Limb (tissue), 2 donors: ENCODE results near the gene USP11.
"Not testable (repeated sequence)": the region's sequence is repeated elsewhere in the genome, so short reads cannot be mapped to it uniquely, and the experiment has no call there.

Source experiments
- DNase-seq, 2 donors: peaks; one replicate each; pipeline ENCODE4 v3.0.0-alpha.2; 2016; ENCODE audit errors: extremely low spot score in 2 of 2

Gene USP11

DNA sequence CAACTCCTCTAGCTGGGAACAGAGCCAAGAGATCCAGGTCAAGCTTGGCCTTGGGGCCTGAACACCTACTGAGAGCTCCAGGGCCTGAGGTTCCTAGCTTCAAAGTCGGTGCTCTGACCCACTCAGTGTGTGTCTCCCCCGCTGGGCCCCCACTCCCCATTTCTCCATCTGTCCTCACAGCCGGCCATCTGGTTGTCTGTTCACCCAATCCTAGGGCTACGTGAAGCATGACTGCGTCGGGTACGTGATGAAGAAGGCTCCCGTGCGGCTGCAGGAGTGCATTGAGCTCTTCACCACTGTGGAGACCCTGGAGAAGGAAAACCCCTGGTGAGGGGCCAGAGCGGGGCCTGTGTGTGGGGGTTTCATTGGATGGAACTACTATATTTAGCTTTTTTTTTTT, 12.3 kb downstream of the USP11 start:
- no peak for DNase-seq

DNA sequence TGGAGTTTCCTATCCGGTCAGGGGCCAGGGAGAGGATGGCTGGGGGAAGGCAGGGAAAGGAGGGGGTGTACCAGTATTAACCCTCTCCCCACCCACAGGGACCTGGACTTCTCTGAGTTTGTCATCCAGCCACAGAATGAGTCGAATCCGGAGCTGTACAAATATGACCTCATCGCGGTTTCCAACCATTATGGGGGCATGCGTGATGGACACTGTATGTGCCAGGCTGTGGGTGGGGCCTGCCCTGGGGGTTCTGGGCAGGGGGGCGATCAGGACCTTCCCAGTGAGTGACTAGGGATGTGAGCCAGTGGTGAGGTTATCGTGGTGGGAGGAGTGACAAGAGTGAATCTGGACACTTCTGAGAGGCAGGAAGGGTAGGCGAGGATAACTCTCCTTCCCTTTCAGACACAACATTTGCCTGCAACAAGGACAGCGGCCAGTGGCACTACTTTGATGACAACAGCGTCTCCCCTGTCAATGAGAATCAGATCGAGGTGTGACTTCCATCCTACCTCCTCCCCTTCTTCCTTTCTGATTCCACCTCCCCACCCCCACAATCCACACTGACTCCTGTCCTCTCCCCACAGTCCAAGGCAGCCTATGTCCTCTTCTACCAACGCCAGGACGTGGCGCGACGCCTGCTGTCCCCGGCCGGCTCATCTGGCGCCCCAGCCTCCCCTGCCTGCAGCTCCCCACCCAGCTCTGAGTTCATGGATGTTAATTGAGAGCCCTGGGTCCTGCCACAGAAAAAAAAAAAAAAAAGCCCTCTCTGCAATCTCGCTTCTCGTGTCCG, 14.6 kb downstream of the USP11 start:
- DNase-seq: no peak

DNA sequence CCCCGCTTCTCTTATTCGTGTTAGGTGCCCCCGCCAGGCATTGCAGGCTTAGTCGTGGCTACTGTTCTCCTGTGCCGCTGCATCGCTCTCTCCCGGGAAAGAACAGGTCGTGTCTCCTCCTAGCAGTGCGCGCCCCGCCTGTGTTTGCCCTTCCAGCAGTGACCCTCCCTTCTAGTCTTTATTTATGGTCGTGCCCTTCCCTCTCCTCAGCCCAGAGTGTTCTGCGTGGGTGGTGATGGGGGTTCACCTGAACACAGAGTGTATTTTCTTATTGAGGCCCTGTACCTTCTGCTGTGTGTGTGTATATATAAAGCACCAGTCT, 15.2 kb downstream of the USP11 start:
- DNase-seq: no peak

DNA sequence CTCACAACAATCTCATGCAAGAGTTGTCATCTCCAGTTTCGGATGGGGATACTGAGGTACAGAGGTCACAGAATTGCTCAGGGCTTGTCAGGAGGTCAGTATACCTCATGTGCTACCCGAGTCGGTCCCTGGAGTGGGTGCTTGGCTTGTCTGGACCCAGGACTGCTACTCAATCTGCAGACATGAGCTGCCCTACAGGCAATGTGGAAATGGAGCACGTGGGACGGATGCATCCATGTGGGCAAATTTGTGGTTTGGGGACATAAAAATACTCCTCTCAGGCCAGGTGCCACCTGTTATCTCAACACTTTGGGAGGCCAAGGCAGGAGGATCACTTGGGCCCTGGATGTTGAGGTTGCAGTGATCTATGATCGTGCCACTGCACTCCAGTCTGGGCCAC, 15.8 kb downstream of the USP11 start:
- no peak for DNase-seq

DNA sequence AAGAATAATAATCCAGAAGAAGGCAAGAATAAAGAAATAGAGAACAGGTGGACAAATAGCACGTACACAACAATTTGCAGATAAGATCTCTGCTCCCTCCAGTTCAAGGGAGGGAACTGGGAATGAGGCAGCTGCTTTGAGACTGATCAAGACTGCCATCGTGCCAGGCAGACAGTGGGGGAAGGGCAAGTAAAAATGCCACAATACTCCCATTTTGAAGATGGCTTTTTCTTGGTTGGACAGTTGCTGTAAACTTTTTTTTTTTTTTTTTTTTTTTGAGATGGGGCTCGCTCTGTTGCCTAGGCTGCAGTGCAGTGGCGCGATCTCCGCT, 17.2 kb downstream of the USP11 start:
- DNase-seq: no peak

DNA sequence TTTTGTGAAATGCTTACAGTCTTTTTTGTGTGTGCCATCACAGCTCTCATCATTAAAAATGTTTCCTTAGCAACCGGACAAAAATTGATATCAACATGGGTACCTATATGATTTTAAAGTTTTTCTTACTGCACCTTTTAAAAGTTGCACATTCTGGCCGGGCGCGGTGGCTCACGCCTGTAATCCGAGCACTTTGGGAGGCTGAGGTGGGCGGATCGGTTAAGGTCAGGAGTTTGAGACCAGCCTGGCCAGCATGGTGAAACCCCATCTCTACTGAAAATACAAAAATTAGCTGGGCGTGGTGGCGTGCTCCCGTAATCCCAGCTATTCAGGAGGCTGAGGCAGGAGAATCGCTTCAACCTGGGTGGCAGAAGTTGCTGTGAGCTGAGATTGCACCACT, 24.8 kb downstream of the USP11 start:
- DNase-seq: not testable (repeated sequence)

DNA sequence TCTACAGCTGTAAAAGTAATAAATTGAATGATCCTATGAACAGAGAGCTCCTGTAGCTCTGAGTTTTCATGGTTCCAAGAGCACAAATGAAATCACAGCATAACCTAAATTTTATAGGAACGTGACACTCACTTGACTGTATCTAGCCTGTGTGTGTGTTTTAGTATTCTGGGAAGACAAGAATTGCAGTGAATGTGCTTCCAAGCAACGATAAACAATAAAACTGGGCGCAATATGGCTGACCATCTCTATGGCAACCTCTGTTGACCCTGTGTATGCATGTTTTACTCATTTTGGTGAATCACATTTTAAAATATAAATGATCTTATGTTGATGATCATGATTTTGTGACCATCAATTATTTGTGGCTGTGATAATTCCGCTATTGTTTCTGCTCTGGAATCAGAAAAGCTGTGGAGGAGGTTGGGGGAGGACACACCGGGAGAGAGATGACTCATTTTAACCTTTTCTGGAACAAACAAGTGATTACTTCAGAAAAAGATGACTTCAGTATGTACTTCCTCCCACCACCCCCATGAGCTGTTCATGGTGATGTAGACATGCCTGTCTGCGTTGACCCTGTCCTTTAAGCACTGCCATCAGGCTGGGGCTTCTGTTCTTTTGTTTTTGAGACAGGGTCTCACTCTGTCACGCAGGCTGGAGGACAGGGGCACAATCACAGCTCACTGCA, 31.8 kb downstream of the USP11 start:
- DNase-seq: peak in 1 of 2 donors; percentile 2

DNA sequence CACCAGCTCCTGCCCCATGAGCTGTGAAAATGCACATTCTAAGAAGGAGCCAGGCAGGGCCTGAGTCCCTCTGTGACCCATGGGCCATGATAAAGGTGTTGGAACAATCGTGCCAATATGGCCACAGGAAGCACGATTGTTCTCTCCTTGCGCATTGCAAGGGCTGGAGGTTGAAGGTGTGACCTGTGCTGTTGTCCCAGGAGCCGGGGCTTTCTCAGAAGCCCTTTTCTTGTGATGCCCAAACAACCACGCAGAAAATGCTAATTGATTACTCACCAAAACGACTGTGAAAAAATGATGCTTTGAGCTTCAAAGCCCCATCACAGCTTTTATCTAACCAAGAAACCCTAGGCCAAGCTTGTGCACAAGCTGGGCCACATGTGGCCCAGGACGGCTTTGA, 33.8 kb downstream of the USP11 start:
- no peak for DNase-seq

DNA sequence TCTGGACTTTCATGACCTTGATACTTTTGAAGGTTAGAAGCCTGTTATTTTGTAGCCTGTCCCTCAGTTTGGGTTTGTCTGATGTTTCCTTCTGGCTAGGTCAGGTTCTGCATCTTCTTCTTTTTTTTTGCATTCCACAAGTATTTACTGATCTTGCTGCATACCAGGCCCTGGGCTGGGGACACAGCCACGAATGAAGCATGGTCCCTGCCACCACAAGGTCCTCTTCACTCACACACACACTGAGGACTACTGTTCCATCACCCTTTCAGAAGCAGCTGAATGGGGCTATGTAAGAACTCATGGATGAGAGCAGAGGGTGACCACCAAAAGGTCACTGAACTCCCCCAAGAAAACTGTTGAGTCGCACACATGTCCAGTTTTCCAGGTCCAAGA, 39.2 kb downstream of the USP11 start:
- no peak for DNase-seq

DNA sequence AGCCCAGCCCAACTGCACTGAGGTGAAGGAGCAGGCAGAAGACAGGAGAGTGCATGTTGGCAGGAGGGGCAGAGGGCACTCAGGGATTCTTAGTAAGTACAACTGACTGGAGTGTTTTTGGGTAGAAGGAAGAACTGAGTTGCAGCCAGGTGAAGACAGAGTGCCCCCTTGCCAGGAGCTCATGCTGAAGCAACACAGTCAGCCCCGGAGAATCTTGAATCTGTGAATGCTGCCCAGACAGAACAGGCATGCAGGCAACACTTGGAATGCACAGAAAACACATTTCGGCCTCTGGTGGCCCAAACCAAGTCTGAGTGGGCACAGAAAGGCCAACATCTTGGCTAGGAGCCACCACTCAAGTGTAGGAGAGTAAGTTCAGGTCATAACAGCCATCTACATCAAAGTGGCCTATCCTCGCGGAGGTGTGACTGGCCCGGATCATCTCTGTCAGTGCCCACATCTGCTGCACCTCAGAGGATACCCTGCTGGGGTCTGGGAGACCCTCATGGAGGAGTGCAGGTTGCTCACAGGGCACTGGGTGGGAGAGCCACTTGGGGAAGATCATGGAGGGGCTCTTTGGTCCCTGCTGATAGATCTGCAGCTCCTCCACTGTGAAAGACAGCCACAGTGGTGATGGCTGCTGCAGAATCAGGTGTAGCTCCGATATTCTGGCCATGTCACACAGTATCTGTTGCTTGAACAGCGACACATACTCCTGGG, 40.4 kb downstream of the USP11 start:
- DNase-seq: no peak

DNA sequence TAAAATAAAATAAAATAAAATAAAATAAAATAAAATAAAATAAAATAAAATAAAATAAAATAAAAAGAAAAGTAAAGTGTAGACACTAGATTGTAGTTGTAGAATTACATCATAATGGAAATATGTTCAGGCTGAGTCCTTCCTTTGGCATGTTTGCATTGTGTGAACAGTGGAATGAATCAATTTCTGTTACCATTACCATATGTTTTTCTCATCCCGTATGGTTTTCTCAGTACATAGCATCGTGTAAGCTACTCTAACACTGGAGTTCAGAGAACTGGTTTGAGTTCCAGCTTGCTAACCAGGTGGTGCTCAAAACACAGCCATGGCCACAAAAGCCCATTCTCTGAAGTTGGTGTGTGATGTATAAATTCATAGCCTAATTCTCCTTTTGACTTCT, 45.9 kb downstream of the USP11 start:
- no peak for DNase-seq

DNA sequence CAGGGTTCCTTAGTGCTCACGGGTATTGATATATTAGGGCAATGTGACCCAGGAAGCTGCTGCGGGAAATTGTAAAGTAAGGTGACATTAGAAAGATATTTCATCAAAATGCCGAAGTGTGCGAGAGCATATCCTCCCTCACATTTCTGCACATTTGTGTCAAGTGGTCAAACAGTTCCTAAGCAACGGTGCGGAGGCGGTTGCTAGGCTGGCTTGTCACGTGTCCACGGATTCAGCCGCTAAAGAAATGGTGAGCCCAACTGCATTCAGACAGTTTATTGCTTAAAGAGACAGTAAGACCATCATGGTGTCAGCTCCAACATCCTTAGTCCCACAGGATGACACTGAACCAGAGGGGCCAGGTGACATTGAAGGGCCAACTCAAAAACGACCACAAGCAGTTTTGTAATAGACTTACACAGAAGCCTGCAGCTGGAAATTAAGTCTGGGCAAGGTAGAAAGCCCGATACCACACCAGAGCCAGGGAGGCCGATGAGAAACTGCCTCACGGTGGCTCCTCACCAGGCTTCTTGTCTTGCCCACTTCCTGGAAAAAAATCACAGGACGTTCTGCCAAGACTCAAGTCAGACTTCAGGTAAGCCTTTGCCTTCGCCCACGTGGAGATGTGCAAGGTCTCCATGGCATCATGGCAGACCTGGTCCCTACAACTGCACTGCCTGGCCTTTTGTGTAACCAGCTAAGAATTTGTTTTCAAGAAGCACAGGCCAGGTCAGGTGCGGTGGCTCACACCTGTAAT, 50.4 kb downstream of the USP11 start:
- DNase-seq: peak; percentile 12 to 44

DNA sequence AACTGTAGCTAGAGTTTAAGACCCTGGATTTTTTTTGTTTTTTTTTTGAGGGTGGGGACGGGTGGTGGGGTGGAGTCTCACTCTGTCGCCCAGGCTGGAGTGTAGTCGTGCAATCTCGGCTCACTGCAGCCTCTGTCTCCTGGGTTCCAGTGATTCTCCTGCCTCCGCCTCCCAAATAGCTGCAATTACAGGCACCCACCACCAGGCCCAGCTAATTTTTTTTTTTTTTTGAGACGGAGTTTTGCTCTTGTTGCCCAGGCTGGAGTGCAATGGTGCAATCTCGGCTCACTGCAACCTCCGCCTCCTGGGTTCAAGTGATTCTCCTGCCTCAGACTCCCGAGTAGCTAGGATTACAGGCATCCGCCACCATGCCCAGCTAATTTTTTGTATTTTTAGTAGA, 51.8 kb downstream of the USP11 start:
- not testable (repeated sequence) for DNase-seq

DNA sequence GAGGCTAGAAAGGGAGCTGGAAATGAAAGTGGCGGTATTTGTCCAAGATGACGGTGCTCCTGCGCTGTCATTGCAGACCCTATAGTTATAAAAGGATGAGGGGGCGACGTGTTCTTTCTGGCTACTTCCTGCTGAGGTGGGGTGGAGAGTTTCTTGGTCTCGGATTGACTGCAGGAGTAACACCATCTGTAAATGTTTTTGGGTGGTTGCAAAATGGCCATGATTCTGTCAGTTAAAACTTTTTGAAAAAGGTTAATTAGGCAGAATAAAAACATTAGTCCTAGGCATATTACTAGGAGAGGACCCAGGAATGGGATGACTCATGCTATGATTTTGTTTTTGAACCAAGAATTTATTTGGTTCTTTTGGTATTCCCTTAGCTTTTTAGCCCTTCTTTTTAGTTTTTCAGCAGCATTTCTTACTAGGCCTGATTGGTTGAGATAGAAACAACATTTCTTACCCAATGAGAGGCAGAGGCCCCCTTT, 53.1 kb downstream of the USP11 start:
- DNase-seq: no peak

DNA sequence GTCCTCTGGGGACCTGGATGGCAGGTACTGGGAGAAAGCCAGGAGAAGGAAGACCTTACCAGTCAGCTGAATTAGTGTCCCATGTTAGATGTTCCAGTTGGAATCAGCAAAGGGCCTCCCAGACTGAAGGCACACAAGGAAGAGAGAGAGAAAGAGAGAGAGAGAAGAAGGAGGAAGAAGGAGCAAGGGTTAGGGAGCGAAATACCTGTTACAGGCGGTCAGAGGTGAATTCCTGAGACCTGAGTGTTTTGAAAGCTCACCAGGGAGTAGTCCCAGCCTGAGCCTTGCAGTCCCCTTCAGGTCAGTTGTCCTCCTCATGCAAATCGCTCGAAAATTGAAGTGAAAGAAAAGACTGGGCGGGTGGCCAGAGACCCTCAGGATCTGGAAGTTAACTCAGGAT, 60.3 kb downstream of the USP11 start:
- DNase-seq: no peak

DNA sequence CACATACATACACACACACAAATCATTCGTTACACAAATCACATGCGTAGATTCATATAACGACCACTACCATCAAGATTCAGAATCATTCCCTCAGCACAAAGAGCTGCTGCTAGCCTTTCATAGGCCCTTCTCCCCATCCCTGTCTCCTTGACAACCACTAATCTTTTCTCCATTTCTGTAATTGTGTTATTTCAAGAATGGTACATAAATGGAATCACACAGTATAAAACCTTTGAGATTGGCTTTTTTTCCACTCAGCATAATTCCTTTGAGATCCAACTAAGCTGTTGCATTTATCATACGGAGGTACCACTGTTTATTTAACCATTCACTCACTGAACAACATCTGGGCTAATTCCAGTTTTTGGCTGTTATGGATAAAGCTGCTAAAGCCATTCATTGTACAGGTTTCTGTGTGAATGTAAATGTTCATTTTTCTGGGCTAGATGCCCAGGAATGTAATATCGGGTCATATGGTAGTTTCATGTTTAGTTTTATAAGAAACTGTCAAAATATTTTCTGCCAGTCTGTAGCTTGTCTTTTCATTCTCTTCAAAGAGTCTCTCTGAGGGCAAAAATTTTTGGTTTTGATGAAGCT, 64.1 kb downstream of the USP11 start:
- peak in 1 of 2 donors; percentile 17 for DNase-seq

DNA sequence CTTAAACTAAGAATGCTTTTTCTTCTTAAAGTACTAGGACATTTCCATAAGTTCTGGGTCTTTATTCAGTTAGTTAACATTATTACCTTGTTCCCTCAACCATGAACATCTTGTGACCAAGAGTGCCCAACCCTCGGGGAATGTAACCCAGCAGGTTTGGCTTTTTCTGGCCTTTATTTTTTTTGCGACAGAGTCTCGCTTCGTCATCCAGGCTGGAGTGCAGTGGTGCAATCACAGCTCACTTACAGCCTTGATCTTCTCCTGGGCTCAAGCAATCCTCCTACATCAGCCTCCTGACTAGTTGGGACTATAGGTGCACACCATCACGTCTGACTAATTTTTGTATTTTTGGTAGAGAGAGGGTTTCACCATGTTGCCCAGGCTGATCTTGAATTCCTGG, 65.1 kb downstream of the USP11 start:
- DNase-seq: no peak
